Lung (tissue), 12 donors: ENCODE results near the gene RETREG1. TPM values are rescaled to one million over a fixed set of nuclear protein-coding genes. Genes with fewer than 3 reads are reported as not detected.

ENCODE experiments used
- ATAC-seq: fragments of 200-7000 bp; cut with Tn5 transposase; one replicate; pipeline ENCODE4 v1.9.1; 2020; ENCODE audit warnings: moderate number of reproducible peaks; ENCODE audit not compliant: insufficient read depth, low FRiP score
- DNase-seq, 3 donors: peaks; one replicate each; pipeline ENCODE4 v3.0.0-alpha.2; 2013 to 2017
- H3K27ac ChIP-seq, 2 donors: one replicate each; pipeline ENCODE4 v1.5.1; 2013; ENCODE audit warnings: mild to moderate bottlenecking in 2 of 2, moderate library complexity in 2 of 2, control low read depth in 1 of 2, inconsistent platforms in 1 of 2, low read depth in 1 of 2, low read length in 1 of 2
- H3K27me3 ChIP-seq, 3 donors: one replicate each; pipeline ENCODE4 v1.5.1; 2013; ENCODE audit warnings: low read length in 2 of 3; ENCODE audit not compliant: control insufficient read depth in 3 of 3, insufficient read depth in 3 of 3
- H3K36me3 ChIP-seq, 4 donors: one replicate each; pipeline ENCODE4 v1.5.1; 2013; ENCODE audit warnings: low read length in 4 of 4, mild to moderate bottlenecking in 1 of 4, moderate library complexity in 1 of 4; ENCODE audit not compliant: control insufficient read depth in 4 of 4, insufficient read depth in 4 of 4
- H3K4me1 ChIP-seq, 5 donors: one replicate each; pipeline ENCODE4 v1.5.1; 2013; ENCODE audit warnings: low read length in 5 of 5, mild to moderate bottlenecking in 2 of 5, moderate library complexity in 1 of 5; ENCODE audit not compliant: control insufficient read depth in 5 of 5, insufficient read depth in 5 of 5
- H3K4me3 ChIP-seq: one replicate; pipeline ENCODE4 v1.5.1; 2013; ENCODE audit warnings: mild to moderate bottlenecking, control low read depth, moderate library complexity
- H3K9ac ChIP-seq, 2 donors: one replicate each; pipeline ENCODE4 v1.5.1; 2013; ENCODE audit warnings: low read length in 2 of 2, control low read depth in 1 of 2; ENCODE audit not compliant: insufficient read depth in 1 of 2
- H3K9me3 ChIP-seq, 4 donors: one replicate each; pipeline ENCODE4 v1.5.1; 2013; ENCODE audit warnings: low read length in 3 of 4, mild to moderate bottlenecking in 1 of 4, moderate library complexity in 1 of 4; ENCODE audit not compliant: control insufficient read depth in 4 of 4, insufficient read depth in 3 of 4
- WGBS, 2 donors: extraction: QIAGEN DNeasy Blood & Tissue Kit; methylation state at CpG; one replicate each; pipeline ENCODE4 v1.1.7; 2013; 5-methylcytosine and 5-hydroxymethylcytosine counted together
- polyA plus RNA-seq, 2 donors: library from polyadenylated mRNA; stranded (reverse); fragments of 200-250 nt; gene quantifications; one replicate each; pipeline ENCODE4 v1.2.1, GENCODE V29; 2013
- total RNA-seq, 2 donors: library from RNA; depleted of rRNA in 1 of 2; stranded (reverse); fragments of >200 nt in 1 of 2; gene quantifications; one replicate each; pipeline ENCODE4 v1.2.1, GENCODE V29; 2014 to 2021
- TF ChIP-seq, protein P1 (sequence below): IDR thresholded peaks from 2 replicates; pipeline ENCODE4 v1.5.1; 2012; ENCODE audit warnings: mild to moderate bottlenecking; ENCODE audit errors: control extremely low read depth, extremely low read depth
- donor health status: control.
- donor health status: control.
- donor health status: Bipolar disorder and iron deficiency.
- donor health status: healthy.
- donor health status: DM: yes; HTN: yes; CAD: no.

Gene RETREG1
- total and polyA plus RNA-seq, 4 donors = 6.8 to 19.5 (median 9.6) TPM

DNA sequence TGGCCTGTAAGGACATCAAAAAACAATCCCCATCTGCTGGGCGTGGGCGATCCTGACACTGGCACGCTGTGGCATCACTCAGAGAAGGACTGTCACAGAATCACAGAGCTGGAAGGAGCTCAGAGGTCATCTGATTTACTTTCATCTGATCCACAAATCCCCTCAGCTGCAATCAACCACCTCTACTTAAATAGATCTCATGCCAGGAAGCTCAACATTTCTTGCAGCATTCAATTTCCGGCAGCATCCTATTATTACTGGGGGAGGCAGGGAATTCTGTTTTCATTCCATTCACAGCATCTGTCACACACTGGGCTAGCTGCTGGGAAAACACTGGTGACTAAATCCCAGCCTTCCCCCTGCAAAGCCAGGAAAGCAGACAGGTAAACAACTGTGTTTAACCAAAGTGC is 38.3 kb downstream of the RETREG1 start:
- ATAC-seq (no peak), DNase-seq (no peak)
- TF ChIP-seq, protein P1, sequence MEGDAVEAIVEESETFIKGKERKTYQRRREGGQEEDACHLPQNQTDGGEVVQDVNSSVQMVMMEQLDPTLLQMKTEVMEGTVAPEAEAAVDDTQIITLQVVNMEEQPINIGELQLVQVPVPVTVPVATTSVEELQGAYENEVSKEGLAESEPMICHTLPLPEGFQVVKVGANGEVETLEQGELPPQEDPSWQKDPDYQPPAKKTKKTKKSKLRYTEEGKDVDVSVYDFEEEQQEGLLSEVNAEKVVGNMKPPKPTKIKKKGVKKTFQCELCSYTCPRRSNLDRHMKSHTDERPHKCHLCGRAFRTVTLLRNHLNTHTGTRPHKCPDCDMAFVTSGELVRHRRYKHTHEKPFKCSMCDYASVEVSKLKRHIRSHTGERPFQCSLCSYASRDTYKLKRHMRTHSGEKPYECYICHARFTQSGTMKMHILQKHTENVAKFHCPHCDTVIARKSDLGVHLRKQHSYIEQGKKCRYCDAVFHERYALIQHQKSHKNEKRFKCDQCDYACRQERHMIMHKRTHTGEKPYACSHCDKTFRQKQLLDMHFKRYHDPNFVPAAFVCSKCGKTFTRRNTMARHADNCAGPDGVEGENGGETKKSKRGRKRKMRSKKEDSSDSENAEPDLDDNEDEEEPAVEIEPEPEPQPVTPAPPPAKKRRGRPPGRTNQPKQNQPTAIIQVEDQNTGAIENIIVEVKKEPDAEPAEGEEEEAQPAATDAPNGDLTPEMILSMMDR = no peak
- peaks cover 0 to 2% (median 0%) of the 10 kb centered on the region in 4 donors for H3K9me3 ChIP-seq
- peaks cover 0 to 3% (median 0%) of the 10 kb centered on the region in 5 donors for H3K4me1 ChIP-seq
- no peaks in the 10 kb centered on the region for H3K36me3 ChIP-seq
- H3K27ac ChIP-seq = no peak overlapping the region
- H3K9ac ChIP-seq = no peak overlapping the region
- WGBS, 2 donors = 86 to 89% methylated on average over 4 of the region's 4 CpGs
- H3K4me3 ChIP-seq = no peak overlapping the region
- no peaks in the 10 kb centered on the region for H3K27me3 ChIP-seq

GRCh38 chr5:16577677-16578076 is 39.1 kb downstream of the RETREG1 start:
- TF ChIP-seq, protein P1 = no peak
- H3K9ac ChIP-seq = no peak overlapping the region
- H3K4me1 ChIP-seq = peaks cover 0 to 3% (median 0%) of the 10 kb centered on the region in 5 donors
- no peak for DNase-seq
- no peaks in the 10 kb centered on the region for H3K27me3 ChIP-seq
- ATAC-seq = no peak
- WGBS, 2 donors = 90 to 93% methylated on average over 11 of the region's 11 CpGs
- no peak overlapping the region for H3K27ac ChIP-seq
- H3K9me3 ChIP-seq = no peaks in the 10 kb centered on the region
- H3K4me3 ChIP-seq = no peak overlapping the region
- H3K36me3 ChIP-seq = no peaks in the 10 kb centered on the region

- DNase-seq = no peak
- TF ChIP-seq, protein P1 = no peak
- H3K9ac ChIP-seq = no peak overlapping the region
- WGBS, 2 donors = 87 to 91% methylated on average over 12 of the region's 12 CpGs
- no peak for ATAC-seq
- H3K4me3 ChIP-seq = no peak overlapping the region
- H3K4me1 ChIP-seq = peaks cover 0 to 3% (median 0%) of the 10 kb centered on the region in 5 donors
- no peaks in the 10 kb centered on the region for H3K36me3 ChIP-seq
- H3K27me3 ChIP-seq = no peaks in the 10 kb centered on the region
- no peaks in the 10 kb centered on the region for H3K9me3 ChIP-seq
- no peak overlapping the region for H3K27ac ChIP-seq
Observed at GRCh38 chr5:16574789-16575721, 41.7 kb downstream of the RETREG1 start.
